H1 (cell line): ENCODE data around the gene ARHGAP6. TPM values are rescaled to one million over a fixed set of nuclear protein-coding genes. Genes with fewer than 3 reads are reported as not detected.

ENCODE experiments used
- CBX8 ChIP-seq: fragments of 300-800, 300-1000 bp; sonication (generic); IDR thresholded peaks from 2 replicates; pipeline ENCODE4 v1.7.1; 2016; ENCODE audit warnings: low read depth, low read length, borderline replicate concordance
- CHD1 ChIP-seq: IDR thresholded peaks from 2 replicates; pipeline ENCODE4 v1.6.1; 2012; ENCODE audit warnings: low read depth, low read length, improper control_type of control experiment
- CHD7 ChIP-seq: fragments of 300-600 bp; sonication (generic); IDR thresholded peaks from 2 replicates; pipeline ENCODE4 v1.7.1; 2012; ENCODE audit warnings: low read length, moderate library complexity, mild to moderate bottlenecking, inconsistent platforms; ENCODE audit not compliant: insufficient replicate concordance
- KDM1A ChIP-seq: fragments of 200-600, 300-600 bp; sonication (generic); IDR thresholded peaks from 2 replicates; pipeline ENCODE4 v1.7.1; 2016; ENCODE audit warnings: mild to moderate bottlenecking, low read length, borderline replicate concordance
- KDM5A ChIP-seq: fragments of 200-600 bp; IDR thresholded peaks from 2 replicates; pipeline ENCODE4 v1.7.1; 2012; ENCODE audit warnings: mild to moderate bottlenecking, low read length, inconsistent platforms, mixed read lengths
- NANOG ChIP-seq: IDR thresholded peaks from 2 replicates; pipeline ENCODE4 v1.6.1; 2011; ENCODE audit warnings: low read length, low read depth, mild to moderate bottlenecking, inconsistent platforms; ENCODE audit not compliant: insufficient read depth, poor library complexity, severe bottlenecking
- POLR2A ChIP-seq, 2 experiments: IDR thresholded peaks; 1 replicate in 1 of 2; 2 replicates in 1 of 2; pipeline ENCODE4 v1.6.1; 2011; ENCODE audit warnings: low read depth in 2 of 2, low read length in 2 of 2, mild to moderate bottlenecking in 2 of 2; ENCODE audit errors: control extremely low read depth in 1 of 2
- RBBP5 ChIP-seq: IDR thresholded peaks from 2 replicates; pipeline ENCODE4 v1.7.1; 2012; ENCODE audit warnings: low read depth, mild to moderate bottlenecking, inconsistent platforms, low read length, moderate library complexity, borderline replicate concordance
- SP1 ChIP-seq: IDR thresholded peaks from 2 replicates; pipeline ENCODE4 v1.6.1; 2011; ENCODE audit warnings: low read depth, low read length
- TBP ChIP-seq: IDR thresholded peaks from 2 replicates; pipeline ENCODE4 v1.6.1; 2011; ENCODE audit warnings: low read depth, low read length, improper control_type of control experiment
- USF2 ChIP-seq: IDR thresholded peaks from 2 replicates; pipeline ENCODE4 v1.6.1; 2011; ENCODE audit warnings: low read length, improper control_type of control experiment
- ZNF274 ChIP-seq: IDR thresholded peaks from 2 replicates; pipeline ENCODE4 v1.7.0; 2012; ENCODE audit warnings: low read length, borderline replicate concordance; ENCODE audit errors: extremely low read depth
- polyA plus RNA-seq, 7 experiments: library from polyadenylated mRNA; depleted of rRNA in 3 of 7; stranded (reverse) in 5 of 7; unstranded in 2 of 7; fragments of >200 nt in 5 of 7; fragments of 200-250 nt in 2 of 7; gene quantifications; 1 replicate in 5 of 7; 2 replicates in 1 of 7; 4 replicates in 1 of 7; pipeline versions ENCODE4 v1.2.1 to v1.2.3, GENCODE V29; 2011 to 2013; ENCODE audit warnings: missing spikeins in 2 of 7, mixed read lengths in 2 of 7
- total RNA-seq: library from RNA; stranded (reverse); fragmentation: NEBNext Ultra II Directional; extraction: Animal tissue kit (Norgen Biotek cat#: 25700); gene quantifications from 2 replicates; pipeline ENCODE4 v1.2.1, GENCODE V29; 2021

ARHGAP6 gene
- total and polyA plus RNA-seq, 2 of the 8 experiments (the other 6 are each of a cell fraction or from before 2014, with no cell fraction given): 0.35 to 0.82 TPM

GRCh38 chrX:11541510-11541909, 124.2 kb downstream of the ARHGAP6 start (continued):
- TF ChIP-seq CHD7 (no peak), CHD1 (no peak), POLR2A (IDR thresholded peaks at IDR 0.05; ENCODE audit: control extremely low read depth in 1 of 2, low read depth in 2 of 2, low read length in 2 of 2) (no peak), KDM1A (no peak), USF2 (no peak), ZNF274 (no peak), SP1 (no peak), KDM5A (no peak), TBP (no peak), RBBP5 (no peak), CBX8 (no peak), NANOG (no peak)
